VCaP (cell line): ENCODE results near the gene SGTA.
A peak's percentile ranks its signal among the peaks of the same experiment; 100 is the strongest.

ENCODE experiments used
- H3K27ac ChIP-seq: fragments of 450-650 bp; 2 replicates; pipeline ENCODE4 v1.5.1; 2017
- TF ChIP-seq, protein P1 (sequence below): fragments of 450-650 bp; conservative IDR thresholded peaks from 2 replicates; pipeline ENCODE4 v1.5.1; 2017; ENCODE audit warnings: mild to moderate bottlenecking, moderate library complexity

The SGTA gene

DNA sequence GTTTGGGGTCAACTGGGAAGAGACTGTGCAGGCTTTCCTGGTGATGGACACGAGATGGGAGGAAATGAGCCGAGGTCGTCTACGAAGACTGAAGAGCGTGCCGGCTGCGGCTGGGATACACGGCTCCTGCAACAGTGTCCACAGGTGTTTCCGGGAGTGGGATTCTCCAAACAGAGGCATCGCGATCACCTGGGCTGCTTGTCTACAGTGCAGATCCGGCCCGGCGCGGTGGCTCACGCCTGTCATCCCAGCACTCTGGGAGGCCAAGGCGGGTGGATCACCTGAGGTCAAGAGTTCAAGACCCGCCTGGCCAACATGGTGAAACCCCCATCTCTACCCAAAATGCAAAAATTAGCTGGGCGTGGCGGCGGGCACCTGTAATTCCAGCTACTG is 31.6 kb downstream of the SGTA start:
- TF ChIP-seq, protein P1, sequence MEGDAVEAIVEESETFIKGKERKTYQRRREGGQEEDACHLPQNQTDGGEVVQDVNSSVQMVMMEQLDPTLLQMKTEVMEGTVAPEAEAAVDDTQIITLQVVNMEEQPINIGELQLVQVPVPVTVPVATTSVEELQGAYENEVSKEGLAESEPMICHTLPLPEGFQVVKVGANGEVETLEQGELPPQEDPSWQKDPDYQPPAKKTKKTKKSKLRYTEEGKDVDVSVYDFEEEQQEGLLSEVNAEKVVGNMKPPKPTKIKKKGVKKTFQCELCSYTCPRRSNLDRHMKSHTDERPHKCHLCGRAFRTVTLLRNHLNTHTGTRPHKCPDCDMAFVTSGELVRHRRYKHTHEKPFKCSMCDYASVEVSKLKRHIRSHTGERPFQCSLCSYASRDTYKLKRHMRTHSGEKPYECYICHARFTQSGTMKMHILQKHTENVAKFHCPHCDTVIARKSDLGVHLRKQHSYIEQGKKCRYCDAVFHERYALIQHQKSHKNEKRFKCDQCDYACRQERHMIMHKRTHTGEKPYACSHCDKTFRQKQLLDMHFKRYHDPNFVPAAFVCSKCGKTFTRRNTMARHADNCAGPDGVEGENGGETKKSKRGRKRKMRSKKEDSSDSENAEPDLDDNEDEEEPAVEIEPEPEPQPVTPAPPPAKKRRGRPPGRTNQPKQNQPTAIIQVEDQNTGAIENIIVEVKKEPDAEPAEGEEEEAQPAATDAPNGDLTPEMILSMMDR, result no peak
- H3K27ac ChIP-seq, result no peak overlapping the region

DNA sequence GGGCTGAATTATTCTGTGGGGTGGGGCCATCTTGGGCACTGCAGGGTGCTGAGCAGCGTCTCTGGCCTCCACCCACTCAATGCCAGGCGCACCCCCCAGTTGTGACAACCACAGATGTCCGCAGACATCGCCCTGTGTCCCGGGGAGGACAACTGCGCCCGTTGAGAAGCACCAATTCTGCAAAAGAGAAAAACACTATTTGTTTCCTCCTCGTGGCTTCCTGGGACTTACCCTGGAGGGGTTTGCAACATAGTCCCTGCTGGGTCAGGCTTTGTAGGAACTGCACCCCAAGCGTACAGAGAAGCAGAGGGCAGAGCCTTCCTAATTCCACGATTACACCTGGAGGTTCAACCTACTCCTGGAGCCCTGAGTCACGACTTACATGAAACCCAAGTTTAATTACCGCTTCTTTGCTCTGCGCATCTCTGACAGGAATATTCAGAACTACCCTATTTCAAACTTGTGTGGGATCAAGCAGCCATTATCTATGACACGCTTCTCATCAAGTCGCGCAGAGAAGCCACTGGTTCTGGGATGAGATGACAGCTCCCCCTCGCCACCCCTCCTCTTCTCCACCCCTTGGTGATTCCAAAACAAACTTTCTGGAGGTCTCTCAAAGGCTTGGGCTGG is 32.1 kb downstream of the SGTA start:
- no peak overlapping the region for H3K27ac ChIP-seq
- TF ChIP-seq, protein P1, result no peak

DNA sequence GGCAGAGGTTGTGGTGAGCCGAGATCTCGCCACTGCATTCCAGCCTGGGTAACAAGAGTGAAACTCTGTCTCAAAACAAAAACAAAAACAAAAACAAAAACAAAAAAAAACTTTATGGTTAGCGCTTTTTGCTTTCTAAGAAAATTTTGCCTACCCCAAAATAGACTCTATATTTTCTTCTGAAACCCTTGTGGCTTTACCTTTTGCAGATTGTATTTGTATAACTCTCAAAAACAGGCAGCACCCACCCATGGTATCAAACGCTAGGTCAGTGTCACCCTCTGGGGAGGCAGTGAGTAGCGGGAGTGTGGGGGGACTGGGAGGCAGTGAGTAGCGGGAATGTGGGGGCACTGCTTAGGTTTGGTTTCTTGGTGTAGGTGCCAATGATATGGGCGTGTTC is 35.7 kb downstream of the SGTA start:
- TF ChIP-seq, protein P1, result no peak
- no peak overlapping the region for H3K27ac ChIP-seq

DNA sequence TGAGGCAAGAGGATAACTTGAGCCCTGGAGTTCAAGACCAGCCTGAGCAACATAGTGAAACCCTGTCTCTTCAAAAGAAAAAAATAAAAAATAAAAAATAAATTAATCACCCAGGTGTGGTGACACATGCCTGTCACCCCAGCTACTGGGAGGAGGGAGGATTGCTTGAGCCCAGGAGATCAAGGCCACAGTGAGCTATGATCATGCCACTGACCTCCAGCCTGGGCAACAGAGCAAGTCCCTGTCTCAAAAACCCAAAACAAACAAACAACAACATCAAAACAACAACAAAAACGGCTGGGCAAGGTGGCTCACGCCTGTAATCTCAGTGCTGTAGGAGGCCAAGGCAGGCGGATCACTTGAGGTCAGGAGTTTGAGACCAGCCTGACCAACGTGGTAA is 39.0 kb downstream of the SGTA start:
- TF ChIP-seq, protein P1, result no peak
- H3K27ac ChIP-seq, result no peak overlapping the region

DNA sequence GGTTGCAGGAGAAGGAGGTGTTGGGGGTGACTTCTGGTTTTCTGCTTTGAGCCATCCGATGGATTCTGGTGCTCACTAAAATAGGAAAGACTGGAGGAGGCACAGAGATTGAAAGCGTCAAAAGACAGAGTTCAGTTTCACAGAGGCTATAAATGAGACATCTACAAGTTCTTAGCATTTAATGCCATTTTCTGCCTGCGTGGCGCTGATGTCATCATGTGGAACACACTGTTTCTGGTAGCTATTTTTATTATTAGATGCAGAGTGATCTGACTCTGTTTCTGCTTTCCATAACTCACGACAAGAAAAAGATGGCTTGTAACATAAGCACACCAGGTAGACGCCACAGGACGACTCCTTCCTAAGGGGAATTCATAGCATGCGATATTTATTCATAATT is 40.0 kb downstream of the SGTA start:
- TF ChIP-seq, protein P1, result no peak
- no peak overlapping the region for H3K27ac ChIP-seq

DNA sequence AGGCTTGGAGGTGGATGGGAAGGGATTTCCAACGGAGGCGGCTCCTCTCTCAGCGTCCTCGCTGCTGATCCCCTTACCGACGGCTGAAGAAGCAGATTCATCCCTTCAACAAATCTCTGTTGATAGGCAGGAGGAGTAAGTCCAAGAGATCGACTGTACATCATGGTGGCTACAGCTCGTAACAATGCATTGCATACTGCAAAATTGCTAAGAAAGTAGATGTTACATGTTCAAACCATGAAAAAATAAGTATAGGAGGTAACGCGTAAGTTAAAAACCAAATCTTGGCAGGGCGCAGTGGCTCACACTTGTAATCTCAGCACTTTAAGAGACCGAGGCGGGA is 42.8 kb downstream of the SGTA start:
- TF ChIP-seq, protein P1, result no peak

DNA sequence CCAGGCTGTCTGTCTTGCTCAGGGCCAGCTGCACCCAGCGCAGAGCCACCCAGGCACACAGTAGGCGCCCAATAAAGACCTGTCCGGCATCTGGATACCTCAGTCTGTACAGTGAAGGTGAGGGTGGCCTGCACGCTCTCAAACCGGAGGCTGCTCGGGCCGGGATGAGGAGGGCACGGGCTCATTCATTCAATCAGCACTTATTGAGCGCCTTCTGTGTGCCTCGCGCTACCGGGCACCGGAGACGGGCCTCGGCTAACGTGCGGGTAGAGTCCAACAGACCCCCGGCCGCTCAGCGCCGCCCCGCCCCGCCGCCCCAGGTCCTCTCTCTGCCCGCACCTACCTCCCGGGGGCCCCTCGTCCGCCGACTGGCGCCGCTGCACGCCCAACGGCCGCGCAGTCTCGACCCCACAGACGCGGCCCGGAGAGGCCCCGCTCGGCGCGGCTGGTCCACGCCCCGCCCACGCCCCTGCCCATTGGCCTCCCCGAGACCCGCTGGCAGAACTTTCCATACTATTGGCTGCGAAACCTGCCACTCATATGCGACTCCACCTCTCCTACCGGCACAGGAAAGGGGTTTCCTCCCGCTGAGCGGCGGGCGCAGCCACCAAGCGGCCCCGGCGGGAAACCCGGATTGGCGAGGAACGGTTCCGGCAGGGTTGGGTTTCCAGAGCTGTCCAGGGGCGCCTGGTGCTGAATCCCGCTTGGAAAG is 43.3 kb downstream of the SGTA start, which contains the start of gene SLC39A3:
TSS of gene SLC39A3 (minus strand) at position 416 of the 712 bp plus-strand sequence. CDS start 2,760 bp downstream, outside the sequence.
- peak within 1 kb of the TSS; percentile 65 for H3K27ac ChIP-seq
- TF ChIP-seq, protein P1, result no peak

More for the DNA sequence above, 42.8 kb downstream of the SGTA start:
- H3K27ac ChIP-seq, result peak overlapping the region; percentile 65
